ENCODE results near the gene TMED8. TPM values are rescaled to one million over a fixed set of nuclear protein-coding genes. Genes with fewer than 3 reads are reported as not detected.
A peak's percentile ranks its signal among the peaks of the same experiment; 100 is the strongest.

The TMED8 gene
- total and polyA plus RNA-seq, 2 of the 13 experiments (the other 11 are each of a cell fraction or from before 2014, with no cell fraction given): 6.0 to 11.7 TPM

GRCh38 chr14:77311217-77311616, 65.7 kb downstream of the TMED8 start:
- no peak for ATAC-seq
- Histone ChIP-seq H3K4me3 (replicated peaks in 1 of 3; ENCODE audit: insufficient read depth in 1 of 3, low read depth in 2 of 3, low read length in 3 of 3) (no peak overlapping the region), H3K9ac (ENCODE audit: insufficient read depth, low read depth, low read length) (no peak overlapping the region), H3K4me2 (ENCODE audit: low read depth, low read length) (no peak overlapping the region), H3K9me3 (ENCODE audit: low read length) (no peaks in the 10 kb centered on the region), H3K4me1 (ENCODE audit: insufficient read depth, low read length) (peaks cover 53% of the 10 kb centered on the region), H4K20me1 (ENCODE audit: insufficient read depth, low read length) (no peaks in the 10 kb centered on the region), H3K36me3 (replicated peaks in 1 of 2; ENCODE audit: control insufficient read depth in 1 of 2, insufficient read depth in 2 of 2, low read length in 2 of 2) (peaks cover 0 to 3% of the 10 kb centered on the region in 2 experiments; a peak in 3 of 5 replicates), H3K27me3 (ENCODE audit: control insufficient read depth in 1 of 2, insufficient read depth in 2 of 2, low read length in 2 of 2) (no peaks in the 10 kb centered on the region), H3K27ac (ENCODE audit: extremely low read length, insufficient read depth, low read length) (no peak overlapping the region), H2AFZ (ENCODE audit: low read length) (no peak overlapping the region), H3K79me2 (ENCODE audit: insufficient read depth, low read length) (peaks cover 15% of the 10 kb centered on the region)
- ChIA-PET CTCF (ENCODE audit: low intra/inter-chr PET ratio, low total read pairs) (no interaction called here), POLR2A (interaction anchor here (1.2 kb wide), 1 partner anchor 10 kb away, joined by 3 read pairs; the partner anchor contains the start of genes GSTZ1 and POMT2)
- intact Hi-C loops (cut with micrococcal nuclease; ENCODE audit: unreplicated experiment) (loop anchor here (5.0 kb wide), 1 partner anchor 159 kb away; no protein-coding TSS in a partner anchor), in situ Hi-C loops (cut with HindIII; ENCODE audit: extremely low pct_ligation_motif_present, low pct_unique_long_range_greater_than_20kb) (no loop called here)
- no peak for FAIRE-seq
- DNase-seq (ENCODE audit: low spot score): no peak
- 96% methylated on average over 2 of the region's 2 CpGs for WGBS (ENCODE audit: low lambda C conversion rate)
- TF ChIP-seq NFIC (IDR thresholded peaks at IDR 0.05; ENCODE audit: low read length) (no peak), E2F2 (CRISPR knock-in tag; IDR thresholded peaks at IDR 0.05; ENCODE audit: borderline replicate concordance) (no peak), ERF (CRISPR knock-in tag; IDR thresholded peaks at IDR 0.05) (no peak), ZNF235 (CRISPR knock-in tag; IDR thresholded peaks at IDR 0.05; ENCODE audit: borderline replicate concordance) (no peak), CEBPB (IDR thresholded peaks at IDR 0.05; ENCODE audit: borderline replicate concordance, low read depth, low read length) (peak; percentile 67), ZNF841 (CRISPR knock-in tag; IDR thresholded peaks at IDR 0.05; ENCODE audit: borderline replicate concordance) (no peak)
- BruUV-seq (replicated peaks): no TSS peak

GRCh38 chr14:77310026-77310425, 66.9 kb downstream of the TMED8 start:
- Histone ChIP-seq H3K4me2 (ENCODE audit: low read depth, low read length) (no peak overlapping the region), H3K27ac (ENCODE audit: extremely low read length, insufficient read depth, low read length) (no peak overlapping the region), H3K79me2 (ENCODE audit: insufficient read depth, low read length) (peaks cover 5% of the 10 kb centered on the region), H3K4me3 (replicated peaks in 1 of 3; ENCODE audit: insufficient read depth in 1 of 3, low read depth in 2 of 3, low read length in 3 of 3) (no peak overlapping the region), H3K9ac (ENCODE audit: insufficient read depth, low read depth, low read length) (no peak overlapping the region), H4K20me1 (ENCODE audit: insufficient read depth, low read length) (no peaks in the 10 kb centered on the region), H3K36me3 (replicated peaks in 1 of 2; ENCODE audit: control insufficient read depth in 1 of 2, insufficient read depth in 2 of 2, low read length in 2 of 2) (peaks cover 4 to 9% of the 10 kb centered on the region in 2 experiments), H3K4me1 (ENCODE audit: insufficient read depth, low read length) (peaks cover 50% of the 10 kb centered on the region), H3K9me3 (ENCODE audit: low read length) (no peaks in the 10 kb centered on the region), H2AFZ (ENCODE audit: low read length) (no peak overlapping the region), H3K27me3 (ENCODE audit: control insufficient read depth in 1 of 2, insufficient read depth in 2 of 2, low read length in 2 of 2) (no peaks in the 10 kb centered on the region)
- DNase-seq (ENCODE audit: low spot score) (no peak), FAIRE-seq (no peak), ATAC-seq (no peak)
- no TSS peak for BruUV-seq (replicated peaks)
- ChIA-PET POLR2A (interaction anchor here (1.2 kb wide), 1 partner anchor 11 kb away, joined by 3 read pairs; the partner anchor contains the start of genes GSTZ1 and POMT2), CTCF (ENCODE audit: low intra/inter-chr PET ratio, low total read pairs) (no interaction called here)
- intact Hi-C loops (cut with micrococcal nuclease; ENCODE audit: unreplicated experiment): loop anchor here (5.0 kb wide), 1 partner anchor 158 kb away; no protein-coding TSS in a partner anchor
- in situ Hi-C loops (cut with HindIII; ENCODE audit: extremely low pct_ligation_motif_present, low pct_unique_long_range_greater_than_20kb): no loop called here
- WGBS (ENCODE audit: low lambda C conversion rate): 94% methylated on average over 4 of the region's 4 CpGs
- TF ChIP-seq ZMAT3 (CRISPR knock-in tag; conservative IDR thresholded peaks at IDR 0.05) (no peak), ZNF800 (CRISPR knock-in tag; IDR thresholded peaks at IDR 0.05) (no peak), HINFP (CRISPR knock-in tag; IDR thresholded peaks at IDR 0.05; ENCODE audit: low read depth) (no peak), POLR2AphosphoS5 (IDR thresholded peaks at IDR 0.05; ENCODE audit: low read depth, low read length) (no peak), ZNF749 (CRISPR knock-in tag; IDR thresholded peaks at IDR 0.05; ENCODE audit: borderline replicate concordance) (no peak), SSRP1 (CRISPR knock-in tag; IDR thresholded peaks at IDR 0.05) (no peak), TCF12 (IDR thresholded peaks at IDR 0.05) (no peak), TCF12 (CRISPR knock-in tag; IDR thresholded peaks at IDR 0.05) (no peak)
